ENCODE data around the gene LRRC23.
A peak's percentile ranks its signal among the peaks of the same experiment; 100 is the strongest.

The LRRC23 gene

DNA sequence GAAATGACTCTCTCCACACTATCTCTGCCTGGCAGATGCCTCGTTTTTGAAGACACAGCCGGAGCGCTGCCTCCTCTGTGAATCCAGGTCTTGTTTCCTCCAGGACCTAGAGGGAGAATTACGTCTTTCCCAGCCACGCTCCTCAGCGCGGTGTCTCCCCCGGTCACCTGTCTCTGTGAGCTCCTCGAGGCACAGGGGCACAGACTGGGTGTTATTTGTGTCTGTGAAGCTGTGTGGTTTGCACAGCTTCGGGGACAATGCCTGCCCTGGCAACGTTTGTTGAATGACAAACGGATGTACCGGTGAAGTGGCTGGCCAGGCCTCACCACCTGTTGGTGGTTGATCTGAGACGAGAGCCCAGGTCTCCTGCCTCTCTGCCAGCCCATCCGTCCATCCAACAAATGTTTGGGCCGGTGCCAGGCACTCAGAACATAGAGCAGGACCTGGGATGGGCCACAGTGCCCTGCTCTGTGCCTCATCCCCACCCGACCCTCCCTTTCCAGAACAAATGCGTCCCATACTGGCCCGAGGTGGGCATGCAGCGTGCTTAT, 52.6 kb downstream of the LRRC23 start:
- H3K36me3 ChIP-seq (ENCODE audit: control insufficient read depth, insufficient read depth, low read length): peaks cover 2% of the 10 kb centered on the region
- H3K27ac ChIP-seq (ENCODE audit: low read depth, low read length): no peak overlapping the region
- peaks cover 11% of the 10 kb centered on the region for H3K4me1 ChIP-seq (ENCODE audit: control insufficient read depth, insufficient read depth, low read length)

DNA sequence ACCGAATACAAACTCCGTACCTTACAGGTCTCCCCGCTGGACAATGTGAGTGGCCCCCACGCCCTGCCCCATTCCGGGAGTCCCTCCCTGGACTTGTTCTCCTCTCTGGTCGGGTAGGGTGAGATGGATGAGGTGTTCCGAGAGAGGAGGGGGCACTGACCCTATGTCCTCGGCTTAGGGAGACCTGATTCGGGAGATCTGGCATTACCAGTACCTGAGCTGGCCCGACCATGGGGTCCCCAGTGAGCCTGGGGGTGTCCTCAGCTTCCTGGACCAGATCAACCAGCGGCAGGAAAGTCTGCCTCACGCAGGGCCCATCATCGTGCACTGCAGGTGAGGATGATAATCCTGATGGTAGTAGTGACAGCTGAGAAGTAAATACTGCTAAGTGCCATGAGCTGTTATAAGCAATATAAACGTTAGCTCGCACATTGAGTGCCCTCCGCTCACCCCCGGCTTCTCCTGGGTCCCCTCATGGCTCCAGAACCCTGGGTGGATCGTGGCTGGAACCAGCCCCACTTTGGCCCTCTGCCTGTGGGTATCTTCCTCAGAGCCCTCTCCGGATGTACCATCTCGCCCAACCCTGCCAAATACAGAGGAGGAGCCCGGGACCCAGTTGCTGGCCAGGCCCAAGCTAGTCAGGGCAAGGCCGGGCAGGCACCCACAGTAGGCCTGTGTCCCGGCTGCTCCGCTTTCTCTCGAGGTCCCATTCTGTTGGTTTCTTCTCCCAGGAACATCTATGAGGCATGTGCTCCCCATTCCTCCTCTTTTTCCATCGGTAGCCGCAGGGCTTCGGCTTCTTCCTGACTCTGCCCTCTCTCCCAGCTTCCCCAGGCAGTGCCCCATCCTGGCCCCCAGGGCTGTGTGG, 53.4 kb downstream of the LRRC23 start:
- no peak overlapping the region for H3K9ac ChIP-seq (ENCODE audit: low read length)
- H3K4me3 ChIP-seq (ENCODE audit: low read length): no peak overlapping the region
- no peaks in the 10 kb centered on the region for H3K27me3 ChIP-seq (ENCODE audit: control insufficient read depth, insufficient read depth, low read length)
- H3K27ac ChIP-seq (ENCODE audit: low read depth, low read length): no peak overlapping the region
- peaks cover 2% of the 10 kb centered on the region for H3K36me3 ChIP-seq (ENCODE audit: control insufficient read depth, insufficient read depth, low read length)
- peaks cover 12% of the 10 kb centered on the region for H3K4me1 ChIP-seq (ENCODE audit: control insufficient read depth, insufficient read depth, low read length)

More for the DNA sequence above, 52.6 kb downstream of the LRRC23 start:
- Histone ChIP-seq H3K9ac (ENCODE audit: low read length) (no peak overlapping the region), H3K27me3 (ENCODE audit: control insufficient read depth, insufficient read depth, low read length) (no peaks in the 10 kb centered on the region), H3K4me3 (ENCODE audit: low read length) (no peak overlapping the region)

DNA sequence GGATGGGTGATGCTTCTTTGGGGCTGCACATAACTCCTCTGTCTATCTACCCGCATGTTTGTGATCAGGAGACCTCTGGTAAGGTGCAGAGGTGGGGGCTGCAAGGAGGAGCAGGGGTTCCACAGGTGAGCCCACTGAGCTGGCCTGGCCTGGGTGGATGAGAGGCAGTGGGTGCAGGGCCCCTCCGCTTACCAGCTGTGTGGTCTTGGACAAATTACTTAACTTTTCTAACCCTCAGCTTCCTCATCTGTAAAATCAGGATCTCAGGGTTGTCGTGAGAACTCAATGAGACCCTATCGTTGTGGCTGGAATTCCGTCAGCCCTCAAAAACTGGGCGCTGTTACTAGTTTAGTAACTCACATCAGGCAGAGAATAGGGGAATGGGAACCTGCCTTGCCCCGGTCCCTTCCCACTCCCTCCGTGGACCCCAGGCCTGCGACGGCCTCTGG, 54.0 kb downstream of the LRRC23 start:
- no peak overlapping the region for H3K9ac ChIP-seq (ENCODE audit: low read length)
- H3K27ac ChIP-seq (ENCODE audit: low read depth, low read length): no peak overlapping the region
- H3K36me3 ChIP-seq (ENCODE audit: control insufficient read depth, insufficient read depth, low read length): peaks cover 2% of the 10 kb centered on the region
- peaks cover 12% of the 10 kb centered on the region for H3K4me1 ChIP-seq (ENCODE audit: control insufficient read depth, insufficient read depth, low read length)
- H3K27me3 ChIP-seq (ENCODE audit: control insufficient read depth, insufficient read depth, low read length): no peaks in the 10 kb centered on the region
- H3K4me3 ChIP-seq (ENCODE audit: low read length): no peak overlapping the region

DNA sequence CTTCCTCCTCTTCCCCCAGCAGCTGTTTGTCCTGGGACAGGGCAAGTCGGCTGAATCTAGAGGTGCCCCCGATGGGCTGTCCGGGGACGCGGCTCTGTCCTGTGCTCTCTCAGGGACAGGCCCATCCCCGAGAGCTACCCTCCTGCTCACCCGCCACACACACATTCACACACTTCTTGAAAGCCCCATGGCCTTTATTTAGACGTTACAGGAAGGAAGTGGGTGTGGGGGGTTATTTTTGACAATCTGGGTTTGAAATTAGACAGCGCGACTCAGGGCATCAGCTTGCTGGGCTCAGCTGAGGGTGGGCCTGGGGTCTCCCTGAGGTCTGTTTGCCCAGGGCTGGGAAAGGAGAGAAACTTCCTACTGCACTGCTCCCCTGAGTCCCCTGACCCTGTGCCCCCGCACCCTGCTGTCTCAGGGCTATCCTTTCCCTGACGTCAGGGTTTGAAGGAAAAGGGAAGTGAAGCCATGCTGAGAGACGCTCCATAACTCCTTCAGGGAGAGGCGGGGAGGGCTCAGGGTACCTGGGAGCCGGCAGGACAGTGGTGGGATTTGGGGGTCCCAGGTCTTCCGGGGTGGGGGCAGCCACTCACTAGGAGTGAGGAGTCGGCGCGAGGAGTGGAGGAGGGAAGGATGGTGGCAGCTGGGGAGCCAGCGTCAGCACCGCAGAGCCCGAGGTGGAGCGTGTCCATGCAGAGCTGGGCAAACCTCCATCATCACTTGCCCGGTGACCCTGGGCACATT, 54.6 kb downstream of the LRRC23 start:
- peak overlapping the region; percentile 11 for H3K4me3 ChIP-seq (ENCODE audit: low read length)
- no peak overlapping the region for H3K27ac ChIP-seq (ENCODE audit: low read depth, low read length)
- H3K9ac ChIP-seq (ENCODE audit: low read length): no peak overlapping the region
- H3K27me3 ChIP-seq (ENCODE audit: control insufficient read depth, insufficient read depth, low read length): no peaks in the 10 kb centered on the region
- H3K4me1 ChIP-seq (ENCODE audit: control insufficient read depth, insufficient read depth, low read length): peaks cover 12% of the 10 kb centered on the region
- peaks cover 2% of the 10 kb centered on the region for H3K36me3 ChIP-seq (ENCODE audit: control insufficient read depth, insufficient read depth, low read length)

DNA sequence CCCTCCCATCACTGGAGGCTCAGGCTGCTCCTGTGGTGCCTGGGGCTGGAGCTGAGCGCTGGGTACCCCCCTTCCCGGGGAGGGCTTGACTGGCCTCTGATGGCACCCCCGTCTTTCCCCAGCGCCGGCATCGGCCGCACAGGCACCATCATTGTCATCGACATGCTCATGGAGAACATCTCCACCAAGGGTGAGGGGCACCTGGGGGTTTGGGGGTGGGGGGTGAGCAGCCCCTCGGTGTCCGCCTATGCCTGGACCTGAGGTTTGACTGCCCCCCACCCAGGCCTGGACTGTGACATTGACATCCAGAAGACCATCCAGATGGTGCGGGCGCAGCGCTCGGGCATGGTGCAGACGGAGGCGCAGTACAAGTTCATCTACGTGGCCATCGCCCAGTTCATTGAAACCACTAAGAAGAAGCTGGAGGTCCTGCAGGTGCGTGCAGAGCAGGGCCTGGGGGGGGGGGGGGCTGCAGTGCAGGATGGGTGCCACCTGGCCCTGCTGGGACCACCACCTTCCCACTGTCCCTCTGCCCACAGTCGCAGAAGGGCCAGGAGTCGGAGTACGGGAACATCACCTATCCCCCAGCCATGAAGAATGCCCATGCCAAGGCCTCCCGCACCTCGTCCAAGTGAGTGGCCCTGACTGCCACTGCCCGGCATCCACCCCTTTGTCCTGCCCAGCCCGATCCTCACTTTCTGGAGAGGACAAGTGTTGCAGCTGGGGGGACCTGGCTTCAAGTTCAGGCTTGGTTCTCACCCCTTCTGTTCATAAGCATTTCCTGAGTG, 55.4 kb downstream of the LRRC23 start:
- H3K4me1 ChIP-seq (ENCODE audit: control insufficient read depth, insufficient read depth, low read length): peaks cover 17% of the 10 kb centered on the region
- H3K36me3 ChIP-seq (ENCODE audit: control insufficient read depth, insufficient read depth, low read length): peaks cover 2% of the 10 kb centered on the region
- no peak overlapping the region for H3K27ac ChIP-seq (ENCODE audit: low read depth, low read length)
- no peak overlapping the region for H3K9ac ChIP-seq (ENCODE audit: low read length)
- H3K4me3 ChIP-seq (ENCODE audit: low read length): no peak overlapping the region
- H3K27me3 ChIP-seq (ENCODE audit: control insufficient read depth, insufficient read depth, low read length): no peaks in the 10 kb centered on the region

DNA sequence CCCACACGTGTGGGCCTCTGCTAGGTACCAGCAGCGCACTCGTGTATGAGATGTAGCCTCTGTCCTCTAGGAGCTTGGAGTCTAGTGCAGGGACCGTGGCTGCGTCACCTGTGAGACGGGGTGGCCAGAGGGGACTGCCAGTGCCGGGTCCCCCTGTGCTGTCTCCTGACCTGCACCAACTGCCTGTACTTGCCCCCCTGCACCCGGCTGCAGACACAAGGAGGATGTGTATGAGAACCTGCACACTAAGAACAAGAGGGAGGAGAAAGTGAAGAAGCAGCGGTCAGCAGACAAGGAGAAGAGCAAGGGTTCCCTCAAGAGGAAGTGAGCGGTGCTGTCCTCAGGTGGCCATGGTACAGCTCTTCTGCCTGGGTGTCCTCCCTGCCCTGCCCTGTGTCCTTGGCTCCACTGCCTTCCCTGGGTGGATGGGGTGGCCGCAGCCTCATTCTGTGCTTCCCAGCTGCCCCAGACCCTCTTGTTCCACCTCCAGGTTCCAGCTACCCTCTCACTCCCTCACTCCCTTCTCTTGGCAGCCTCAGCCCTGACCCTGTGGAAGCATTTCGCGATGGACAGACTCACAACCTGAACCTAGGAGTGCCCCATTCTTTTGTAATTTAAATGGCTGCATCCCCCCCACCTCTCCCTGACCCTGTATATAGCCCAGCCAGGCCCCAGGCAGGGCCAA, 56.1 kb downstream of the LRRC23 start:
- Histone ChIP-seq H3K36me3 (ENCODE audit: control insufficient read depth, insufficient read depth, low read length) (peaks cover 7% of the 10 kb centered on the region), H3K27ac (ENCODE audit: low read depth, low read length) (peak overlapping the region; percentile 76), H3K4me1 (ENCODE audit: control insufficient read depth, insufficient read depth, low read length) (peaks cover 17% of the 10 kb centered on the region), H3K4me3 (ENCODE audit: low read length) (peak overlapping the region; percentile 5), H3K9ac (ENCODE audit: low read length) (peak overlapping the region; percentile 51), H3K27me3 (ENCODE audit: control insufficient read depth, insufficient read depth, low read length) (no peaks in the 10 kb centered on the region)

DNA sequence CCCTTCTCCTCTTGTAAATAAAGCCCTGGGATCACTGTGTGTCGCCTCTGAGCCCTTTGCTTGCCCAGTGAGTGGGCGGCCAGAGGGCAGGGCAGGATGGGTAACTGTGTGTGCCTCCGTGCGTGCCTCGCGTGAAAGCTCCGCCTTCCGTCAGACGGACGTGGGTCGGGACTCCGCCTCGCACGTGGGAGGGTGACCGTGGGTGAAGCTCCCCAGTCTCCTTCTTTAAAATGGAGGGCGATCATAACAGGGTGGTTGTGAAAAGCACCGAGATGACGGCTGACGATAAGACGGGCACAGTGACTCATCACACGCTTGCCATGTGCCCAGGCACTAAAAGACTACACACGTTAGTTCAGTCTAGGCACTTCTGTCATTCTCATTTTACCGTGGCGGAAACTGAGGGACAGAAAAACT, 56.7 kb downstream of the LRRC23 start:
- H3K27ac ChIP-seq (ENCODE audit: low read depth, low read length): peak overlapping the region; percentile 76
- H3K27me3 ChIP-seq (ENCODE audit: control insufficient read depth, insufficient read depth, low read length): no peaks in the 10 kb centered on the region
- H3K4me3 ChIP-seq (ENCODE audit: low read length): peak overlapping the region; percentile 59
- peaks cover 17% of the 10 kb centered on the region for H3K4me1 ChIP-seq (ENCODE audit: control insufficient read depth, insufficient read depth, low read length)
- peak overlapping the region; percentile 51 for H3K9ac ChIP-seq (ENCODE audit: low read length)
- peaks cover 9% of the 10 kb centered on the region for H3K36me3 ChIP-seq (ENCODE audit: control insufficient read depth, insufficient read depth, low read length)

DNA sequence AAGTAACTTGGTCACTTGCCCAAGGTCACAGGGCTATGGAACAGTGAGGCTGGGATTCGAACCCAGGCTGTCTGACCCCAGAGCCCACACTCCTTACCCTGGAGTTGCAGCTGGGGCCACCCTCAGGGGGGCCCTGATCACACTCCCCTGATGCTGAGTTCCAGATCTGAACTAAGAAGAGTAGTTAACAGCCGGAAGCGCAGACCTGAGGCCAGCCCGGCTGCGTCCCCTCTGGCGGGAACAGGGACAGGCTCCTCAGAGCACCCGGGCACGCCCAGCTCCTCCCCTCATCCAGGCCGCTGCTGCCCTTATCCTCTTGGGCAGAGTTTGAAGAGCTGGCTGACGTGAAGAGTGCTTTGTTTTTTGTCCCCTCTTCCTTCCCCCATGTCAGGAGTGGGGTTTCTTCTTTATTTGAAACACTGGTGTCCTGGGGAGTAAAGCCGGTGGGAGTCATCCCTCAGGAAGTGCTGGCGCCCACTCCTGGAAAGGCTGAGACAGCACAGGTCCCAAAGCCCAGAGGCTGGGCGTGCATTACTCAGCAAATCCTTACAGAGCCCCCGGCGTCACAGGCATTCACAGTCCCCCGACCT, 57.2 kb downstream of the LRRC23 start:
- Histone ChIP-seq H3K4me3 (ENCODE audit: low read length) (peak overlapping the region; percentile 59), H3K36me3 (ENCODE audit: control insufficient read depth, insufficient read depth, low read length) (peaks cover 10% of the 10 kb centered on the region), H3K27ac (ENCODE audit: low read depth, low read length) (peak overlapping the region; percentile 76), H3K4me1 (ENCODE audit: control insufficient read depth, insufficient read depth, low read length) (peaks cover 17% of the 10 kb centered on the region), H3K27me3 (ENCODE audit: control insufficient read depth, insufficient read depth, low read length) (no peaks in the 10 kb centered on the region), H3K9ac (ENCODE audit: low read length) (peak overlapping the region; percentile 51)

DNA sequence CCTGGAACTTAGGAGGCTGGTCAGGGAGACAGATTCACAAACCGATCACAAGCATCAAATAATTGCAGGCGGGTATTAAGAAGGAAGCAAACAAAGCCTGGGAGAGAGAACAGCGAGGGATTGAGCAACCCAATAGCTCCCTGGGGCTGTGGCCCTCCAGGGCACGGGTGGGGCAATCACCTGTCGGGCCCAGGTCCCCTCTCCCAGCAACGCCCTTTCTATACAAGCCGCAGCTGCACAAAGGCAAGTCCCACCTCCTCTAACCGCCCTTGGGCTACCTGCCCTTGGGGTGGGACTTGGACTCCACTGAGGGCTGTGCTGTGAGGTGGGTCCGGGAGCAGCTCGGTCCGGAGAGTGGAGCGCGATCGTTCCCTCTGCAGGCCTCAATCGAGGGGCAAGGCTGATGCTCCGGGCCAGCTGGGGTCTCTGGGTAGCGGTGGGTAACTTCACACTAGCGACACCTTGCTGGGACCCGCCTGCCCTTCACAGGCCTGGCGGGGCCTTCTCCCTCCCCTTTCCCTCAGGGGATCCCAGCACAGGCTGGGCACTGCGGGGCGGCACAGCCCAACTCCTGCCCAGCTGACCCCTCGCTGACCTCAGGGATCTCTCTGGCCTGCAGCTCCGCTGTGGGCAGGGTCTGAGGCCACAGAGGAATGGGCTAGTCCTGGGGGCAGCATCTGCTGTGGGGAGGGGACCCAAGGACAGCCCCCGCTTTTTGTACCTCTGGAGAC, 57.8 kb downstream of the LRRC23 start:
- peak overlapping the region; percentile 59 for H3K4me3 ChIP-seq (ENCODE audit: low read length)
- H3K9ac ChIP-seq (ENCODE audit: low read length): peak overlapping the region; percentile 51
- H3K4me1 ChIP-seq (ENCODE audit: control insufficient read depth, insufficient read depth, low read length): peaks cover 17% of the 10 kb centered on the region
- peaks cover 16% of the 10 kb centered on the region for H3K36me3 ChIP-seq (ENCODE audit: control insufficient read depth, insufficient read depth, low read length)
- H3K27ac ChIP-seq (ENCODE audit: low read depth, low read length): peak overlapping the region; percentile 76
- no peaks in the 10 kb centered on the region for H3K27me3 ChIP-seq (ENCODE audit: control insufficient read depth, insufficient read depth, low read length)

DNA sequence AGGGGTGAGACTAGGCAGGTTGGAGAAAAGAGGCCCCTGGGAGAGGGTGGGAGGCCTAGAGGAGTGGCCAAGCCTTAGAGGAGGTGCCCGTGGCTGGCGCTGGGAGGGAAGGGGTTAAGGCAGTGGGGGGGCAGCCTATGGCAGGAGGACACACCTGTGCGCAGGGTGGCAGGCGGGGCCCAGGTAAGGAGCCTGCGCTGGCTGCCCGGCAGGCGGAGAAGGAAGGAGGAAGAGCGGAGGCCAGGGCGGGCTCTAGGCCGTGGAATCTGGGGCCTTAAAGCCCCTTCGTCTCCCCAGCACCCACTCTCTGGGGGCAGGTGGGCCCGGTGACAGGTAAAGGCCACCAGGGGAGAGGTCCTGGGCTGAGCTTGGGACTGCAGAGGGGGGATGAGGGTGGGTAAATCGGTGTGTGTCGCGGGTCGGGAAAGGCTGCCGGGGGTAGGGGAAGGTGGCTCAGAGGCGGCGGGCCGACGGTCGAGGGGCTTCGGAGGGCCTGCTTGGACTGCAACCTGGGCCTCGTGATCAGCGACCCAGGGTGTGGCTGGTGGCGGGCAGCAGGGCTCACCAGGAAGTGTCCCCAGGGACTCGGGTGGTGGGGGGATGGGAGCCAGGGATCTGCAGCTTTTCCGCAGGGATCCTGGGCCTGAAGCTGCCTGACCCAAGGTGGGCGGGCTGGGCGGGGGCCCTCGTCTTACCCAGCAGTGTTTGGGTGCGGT, 58.6 kb downstream of the LRRC23 start:
- H3K4me1 ChIP-seq (ENCODE audit: control insufficient read depth, insufficient read depth, low read length): peaks cover 17% of the 10 kb centered on the region
- H3K4me3 ChIP-seq (ENCODE audit: low read length): peak overlapping the region; percentile 59
- H3K9ac ChIP-seq (ENCODE audit: low read length): peak overlapping the region; percentile 51
- no peaks in the 10 kb centered on the region for H3K27me3 ChIP-seq (ENCODE audit: control insufficient read depth, insufficient read depth, low read length)
- peaks cover 24% of the 10 kb centered on the region for H3K36me3 ChIP-seq (ENCODE audit: control insufficient read depth, insufficient read depth, low read length)
- peak overlapping the region; percentile 76 for H3K27ac ChIP-seq (ENCODE audit: low read depth, low read length)

Measured in rectal smooth muscle tissue (tissue), 1 donor.